CD4-positive, alpha-beta T cell treated with Interleukin-4 for 1 hour (primary cell): ENCODE data around the gene BSG.

Source experiments
- DNase-seq, 2 donors: peaks; one replicate each; pipeline ENCODE4 v3.0.0-alpha.2; 2020 to 2022

Gene BSG

DNA sequence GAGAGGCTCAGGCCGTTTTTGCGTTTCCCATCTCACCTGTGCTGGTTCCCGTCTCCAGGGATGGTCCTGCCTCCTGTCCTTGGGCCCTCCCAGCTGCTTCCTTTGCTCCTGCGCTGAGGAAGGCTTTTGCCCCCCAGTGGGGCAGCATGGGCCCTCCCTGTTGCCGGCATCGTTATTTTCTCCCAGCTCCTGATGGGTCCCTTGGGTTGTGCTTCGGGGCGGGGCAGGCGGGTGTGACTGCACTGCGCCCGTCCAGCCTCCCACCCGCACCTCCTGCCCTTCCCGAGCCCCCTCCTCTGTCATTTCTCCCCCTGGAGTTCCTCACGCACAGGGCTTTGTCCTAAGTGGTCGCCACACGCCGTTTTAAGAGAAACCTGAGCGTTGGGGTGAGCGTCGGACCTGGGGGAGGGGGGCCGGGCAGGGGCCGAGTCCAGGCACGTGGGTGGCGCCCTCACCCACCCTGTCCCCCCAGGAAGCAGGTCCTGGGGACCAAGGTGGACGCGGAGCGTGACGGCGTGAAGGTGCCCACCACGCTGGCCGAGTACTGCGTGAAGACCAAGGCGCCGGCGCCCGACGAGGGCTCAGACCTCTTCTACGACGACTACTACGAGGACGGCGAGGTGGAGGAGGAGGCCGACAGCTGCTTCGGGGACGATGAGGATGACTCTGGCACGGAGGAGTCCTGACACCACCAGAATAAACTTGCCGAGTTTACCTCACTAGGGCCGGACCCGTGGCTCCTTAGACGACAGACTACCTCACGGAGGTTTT, 31.3 kb upstream of the BSG start:
- DNase-seq = no peak

DNA sequence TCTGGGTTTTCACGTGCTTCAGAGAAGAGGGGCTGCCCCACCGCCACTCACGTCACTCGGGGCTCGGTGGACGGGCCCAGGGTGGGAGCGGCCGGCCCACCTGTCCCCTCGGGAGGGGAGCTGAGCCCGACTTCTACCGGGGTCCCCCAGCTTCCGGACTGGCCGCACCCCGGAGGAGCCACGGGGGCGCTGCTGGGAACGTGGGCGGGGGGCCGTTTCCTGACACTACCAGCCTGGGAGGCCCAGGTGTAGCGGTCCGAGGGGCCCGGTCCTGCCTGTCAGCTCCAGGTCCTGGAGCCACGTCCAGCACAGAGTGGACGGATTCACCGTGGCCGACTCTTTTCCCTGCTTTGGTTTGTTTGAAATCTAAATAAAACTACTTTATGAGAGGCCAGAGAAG, 30.7 kb upstream of the BSG start:
- no peak for DNase-seq

DNA sequence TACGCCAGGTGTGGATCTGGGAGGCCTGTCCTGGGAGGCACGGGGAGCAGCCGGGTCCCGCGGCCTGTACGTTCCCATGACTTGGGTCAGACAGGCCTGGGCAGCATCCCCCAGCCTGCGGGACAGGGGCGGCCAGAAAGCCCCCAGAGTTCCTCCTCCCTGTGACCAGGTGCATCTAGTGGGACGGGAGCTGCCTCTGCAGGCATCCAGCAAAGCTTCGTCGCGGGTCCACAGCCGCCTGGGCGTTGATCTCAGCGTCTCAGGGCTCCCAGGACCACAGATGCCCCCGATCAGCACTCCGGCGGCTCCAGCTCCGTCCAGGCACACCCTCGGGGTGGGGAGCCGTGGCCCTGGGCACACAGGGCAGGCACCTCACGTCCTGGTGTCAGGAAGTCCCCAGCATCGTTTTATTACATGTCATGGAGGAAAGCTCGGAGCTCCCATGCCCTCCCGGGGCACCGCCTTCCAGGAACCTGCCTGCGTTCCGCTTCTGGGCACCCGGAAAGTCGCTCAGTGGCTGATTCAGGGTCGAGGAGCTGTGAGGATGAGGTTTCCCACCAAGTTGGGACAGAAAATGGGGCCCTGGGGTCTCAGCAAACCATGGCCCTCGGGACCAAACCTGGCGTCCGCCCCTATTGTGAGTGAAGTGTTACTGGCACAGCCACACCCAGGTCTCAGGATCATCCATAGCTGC, 30.1 kb upstream of the BSG start:
- DNase-seq = no peak

DNA sequence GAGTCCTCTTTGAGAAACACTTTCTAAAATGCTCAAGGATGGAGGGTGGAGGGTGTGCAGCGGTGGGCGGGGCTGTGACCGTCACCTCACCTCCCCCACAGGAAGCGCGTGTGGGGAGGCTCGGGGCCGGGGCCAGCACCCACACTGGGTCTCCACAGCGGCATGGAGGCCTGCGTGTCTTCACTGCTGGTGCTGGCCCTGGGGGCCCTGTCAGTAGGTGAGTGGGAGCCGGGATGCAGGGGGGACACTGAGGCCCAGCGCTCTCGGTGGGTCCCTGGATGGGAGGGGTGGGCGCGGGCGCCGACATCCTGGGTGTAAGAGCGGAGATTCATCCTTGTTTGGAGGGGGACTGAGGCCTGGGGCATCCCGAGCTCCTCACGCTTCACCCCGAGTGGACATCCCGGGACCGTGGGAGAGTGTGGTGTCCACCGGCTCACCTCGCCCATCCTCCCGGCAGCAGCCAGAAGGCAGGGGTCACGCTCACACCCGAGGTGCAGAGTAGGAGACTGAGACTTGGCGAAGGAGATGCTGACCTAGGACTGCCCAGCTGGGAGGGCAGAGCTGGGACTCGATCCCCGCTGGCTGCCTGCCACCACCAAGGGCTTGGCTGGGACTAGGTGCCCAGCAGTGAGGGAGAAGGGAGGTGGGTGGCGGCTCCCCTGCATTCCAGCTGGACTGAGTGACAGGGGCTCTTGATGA, 28.3 kb upstream of the BSG start, which contains the start of gene GZMM:
Gene GZMM (plus strand): TSS at position 144 of the 699 bp plus-strand sequence. CDS start 19 bp downstream, at position 163.
- peak; percentile 87 to 91 for DNase-seq

DNA sequence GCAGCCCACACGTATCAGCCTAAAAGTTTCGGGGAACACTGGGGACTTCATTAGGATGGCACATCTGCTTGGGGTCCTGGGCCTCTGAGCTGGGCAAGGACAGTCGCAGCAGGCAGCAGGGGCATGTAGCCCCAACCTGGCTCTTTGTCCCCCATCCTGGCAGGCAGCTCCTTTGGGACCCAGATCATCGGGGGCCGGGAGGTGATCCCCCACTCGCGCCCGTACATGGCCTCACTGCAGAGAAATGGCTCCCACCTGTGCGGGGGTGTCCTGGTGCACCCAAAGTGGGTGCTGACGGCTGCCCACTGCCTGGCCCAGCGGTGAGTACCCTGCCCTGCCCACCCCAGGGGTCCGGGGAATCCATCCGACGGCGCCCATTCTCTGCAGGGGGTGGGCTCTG, 25.3 kb upstream of the BSG start:
- no peak for DNase-seq

DNA sequence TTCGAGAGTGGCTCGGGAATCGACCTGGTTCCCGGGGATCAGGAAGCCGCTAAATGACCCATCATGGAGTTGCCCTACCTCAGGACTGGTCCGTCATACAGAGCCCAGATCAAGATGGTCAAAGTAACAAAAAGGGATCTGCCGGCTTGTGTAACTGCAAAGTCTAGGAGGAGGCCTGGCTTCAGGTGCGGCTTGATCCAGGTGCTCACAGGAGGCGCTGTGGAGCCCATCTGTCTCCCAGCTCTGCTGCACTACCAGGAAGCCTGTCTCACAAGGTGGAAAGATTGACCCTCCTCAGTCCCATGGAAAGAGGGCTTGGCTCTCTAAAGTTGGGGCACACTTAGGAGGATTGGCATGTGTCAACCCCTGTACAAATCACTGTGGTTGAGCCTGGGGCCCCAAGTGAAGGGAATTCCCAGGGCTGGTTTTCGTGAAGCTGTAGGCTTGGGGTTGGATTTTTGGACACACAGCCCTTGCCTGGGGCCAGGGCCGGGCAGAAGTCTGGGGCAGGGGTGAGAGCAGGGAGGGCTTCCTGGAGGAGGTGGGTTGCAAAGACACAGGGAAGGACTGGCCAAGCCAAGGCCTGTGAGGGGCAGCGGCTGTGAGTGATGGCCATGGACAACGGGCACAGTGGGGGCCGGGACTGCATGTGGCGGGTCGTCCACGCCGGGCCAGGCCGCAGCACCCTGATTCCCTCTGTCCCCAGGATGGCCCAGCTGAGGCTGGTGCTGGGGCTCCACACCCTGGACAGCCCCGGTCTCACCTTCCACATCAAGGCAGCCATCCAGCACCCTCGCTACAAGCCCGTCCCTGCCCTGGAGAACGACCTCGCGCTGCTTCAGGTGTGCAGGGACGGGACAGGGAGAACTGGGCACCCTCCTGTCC, 24.3 kb upstream of the BSG start:
- no peak for DNase-seq

DNA sequence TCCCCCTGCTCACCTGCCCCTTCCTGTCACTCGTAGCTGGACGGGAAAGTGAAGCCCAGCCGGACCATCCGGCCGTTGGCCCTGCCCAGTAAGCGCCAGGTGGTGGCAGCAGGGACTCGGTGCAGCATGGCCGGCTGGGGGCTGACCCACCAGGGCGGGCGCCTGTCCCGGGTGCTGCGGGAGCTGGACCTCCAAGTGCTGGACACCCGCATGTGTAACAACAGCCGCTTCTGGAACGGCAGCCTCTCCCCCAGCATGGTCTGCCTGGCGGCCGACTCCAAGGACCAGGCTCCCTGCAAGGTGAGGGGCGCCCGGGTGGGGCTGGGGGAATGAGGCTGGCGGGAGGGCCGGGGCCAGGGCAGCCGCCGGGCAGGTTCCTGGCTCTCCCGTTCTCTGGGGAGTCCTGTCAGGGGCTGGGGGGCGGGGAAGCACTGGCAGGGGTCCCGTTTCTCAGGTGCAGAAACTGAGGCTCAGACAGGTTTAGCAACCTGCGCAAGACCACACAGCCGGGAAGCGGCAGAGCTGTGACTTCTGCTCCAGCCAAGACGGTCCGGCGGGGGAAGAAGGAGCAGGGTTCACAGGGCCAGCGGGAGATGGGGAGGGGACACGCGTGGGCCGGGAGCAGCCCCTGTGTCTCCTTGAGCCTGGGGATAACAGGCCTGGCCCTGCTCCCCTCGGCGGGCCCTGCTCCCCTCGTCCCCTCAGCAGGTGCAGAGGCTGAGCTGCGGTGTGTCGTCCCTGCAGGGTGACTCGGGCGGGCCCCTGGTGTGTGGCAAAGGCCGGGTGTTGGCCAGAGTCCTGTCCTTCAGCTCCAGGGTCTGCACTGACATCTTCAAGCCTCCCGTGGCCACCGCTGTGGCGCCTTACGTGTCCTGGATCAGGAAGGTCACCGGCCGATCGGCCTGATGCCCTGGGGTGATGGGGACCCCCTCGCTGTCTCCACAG, 23.2 kb upstream of the BSG start:
- DNase-seq = no peak

DNA sequence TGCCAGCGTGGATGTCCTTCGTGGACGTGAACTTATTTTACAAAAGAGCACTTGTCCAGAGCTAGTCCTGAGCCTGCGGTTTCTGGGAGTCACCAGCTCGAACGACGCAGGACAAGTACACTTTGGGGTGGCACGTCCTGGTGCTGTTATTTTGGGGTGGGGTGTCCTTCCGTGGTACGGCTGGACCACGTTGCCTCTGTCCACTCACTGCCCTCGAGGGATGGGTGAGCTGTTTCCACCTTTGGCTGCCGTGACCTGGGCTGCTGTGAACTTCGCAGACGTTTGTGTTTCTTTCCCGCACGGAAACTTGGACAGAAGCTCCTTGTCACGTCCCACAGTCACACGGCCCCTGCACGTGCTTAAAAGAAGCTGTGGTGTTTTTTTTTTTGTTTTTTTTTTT, 17.6 kb upstream of the BSG start:
- no peak for DNase-seq

DNA sequence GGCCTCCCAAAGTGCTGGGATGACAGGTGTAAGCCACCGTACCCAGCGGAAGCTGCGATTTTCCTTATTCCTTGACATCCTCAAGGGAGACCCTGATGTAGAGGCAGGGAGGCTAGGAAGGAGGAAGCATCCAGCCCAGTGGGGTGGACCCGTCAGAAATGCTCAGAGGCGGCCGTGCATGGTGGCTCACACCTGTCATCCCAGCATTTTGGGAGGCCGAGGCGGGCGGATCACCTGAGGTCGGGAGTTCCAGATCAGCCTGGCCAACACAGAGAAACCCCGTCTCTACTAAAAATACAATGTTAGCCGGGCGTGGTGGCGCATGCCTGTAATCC, 17.0 kb upstream of the BSG start:
- DNase-seq = no peak

DNA sequence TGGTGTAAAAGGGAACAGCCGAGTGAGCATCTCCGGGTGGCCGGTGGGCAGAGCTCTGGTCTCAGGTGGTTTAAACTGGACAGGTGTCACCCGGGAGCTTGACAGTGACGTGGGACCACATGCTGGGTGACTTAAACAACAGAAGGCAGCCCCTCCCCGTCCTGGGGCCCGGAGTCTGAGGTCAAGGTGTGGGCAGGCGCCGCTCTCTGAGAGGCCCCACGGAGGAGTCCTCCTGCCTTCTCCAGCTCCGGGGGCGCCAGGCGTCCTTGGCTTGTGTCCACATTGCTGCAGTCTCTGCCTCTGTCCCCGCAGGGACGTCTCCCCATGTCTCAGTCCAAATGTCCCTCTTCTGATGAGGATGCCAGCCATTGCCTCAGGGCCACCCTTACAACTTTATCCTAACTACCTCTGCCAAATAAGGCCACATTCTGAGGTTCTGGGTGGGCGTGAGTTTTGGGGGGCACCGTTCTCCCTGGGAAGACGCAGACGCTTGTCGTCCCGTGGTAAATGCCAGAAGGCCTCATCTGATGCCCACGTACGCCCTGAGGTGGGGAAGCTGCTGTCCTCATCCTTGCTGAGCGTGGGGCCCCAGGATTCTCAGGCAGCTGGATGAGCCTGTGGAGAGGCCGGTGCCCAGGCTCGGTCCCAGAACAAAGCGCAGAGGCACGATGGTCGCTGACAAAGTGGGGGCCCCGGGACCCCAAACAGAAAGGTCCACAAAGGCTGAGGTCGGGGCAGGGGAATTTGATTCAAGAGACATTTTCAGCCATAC, 15.6 kb upstream of the BSG start:
- no peak for DNase-seq

DNA sequence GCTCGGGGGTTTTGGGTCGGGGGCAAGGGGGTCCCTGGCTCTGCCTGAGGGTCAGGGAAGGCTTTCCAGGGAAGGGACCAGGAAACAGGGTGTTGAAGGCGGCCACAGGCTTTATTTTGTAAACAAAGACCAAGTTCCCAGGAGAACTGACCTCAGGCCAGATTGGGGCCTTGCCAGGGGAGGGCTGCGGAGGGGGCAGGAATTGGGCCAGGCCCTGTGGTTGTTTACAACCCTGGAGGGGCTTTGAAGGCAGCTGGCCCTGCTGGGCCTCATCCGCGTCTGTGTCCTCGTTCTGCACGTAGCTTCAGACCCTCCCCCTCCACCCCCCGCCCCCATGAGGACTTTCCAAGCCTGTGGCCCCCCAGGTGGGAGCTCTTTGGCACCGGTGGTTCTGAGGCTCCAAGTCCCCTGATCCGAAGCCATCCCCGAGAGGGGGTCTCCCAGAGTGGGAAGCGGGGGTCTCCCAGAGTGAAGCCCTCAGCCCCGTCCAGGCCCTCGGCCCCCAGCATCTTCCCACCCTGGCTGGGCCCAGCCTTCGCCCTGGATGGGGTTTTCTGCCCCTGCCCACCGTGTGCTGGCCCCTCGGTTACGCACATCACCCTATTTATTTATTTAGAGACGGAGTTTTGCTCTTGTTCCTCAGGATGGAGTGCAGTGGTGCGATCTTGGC, 13.5 kb upstream of the BSG start:
- no peak for DNase-seq

DNA sequence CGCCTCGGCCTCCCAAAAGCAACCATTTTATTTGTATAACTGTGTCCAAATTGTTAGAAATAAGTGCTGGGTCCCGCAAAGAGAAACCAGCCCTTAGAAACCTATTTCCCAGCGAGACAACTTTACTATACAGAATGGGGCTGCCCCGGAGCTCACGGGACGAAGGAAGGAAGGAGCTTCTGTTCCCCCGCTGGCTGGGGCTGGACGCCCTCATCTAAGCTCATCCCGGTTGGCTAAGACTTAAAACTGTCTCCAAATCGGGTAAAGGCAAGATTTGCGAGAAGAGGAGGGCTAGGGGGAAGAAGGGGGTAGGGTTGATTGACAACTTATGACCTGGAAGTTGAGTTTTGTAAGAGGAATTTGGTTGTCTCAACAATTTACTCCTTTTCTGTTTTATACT, 12.3 kb upstream of the BSG start:
- no peak for DNase-seq

DNA sequence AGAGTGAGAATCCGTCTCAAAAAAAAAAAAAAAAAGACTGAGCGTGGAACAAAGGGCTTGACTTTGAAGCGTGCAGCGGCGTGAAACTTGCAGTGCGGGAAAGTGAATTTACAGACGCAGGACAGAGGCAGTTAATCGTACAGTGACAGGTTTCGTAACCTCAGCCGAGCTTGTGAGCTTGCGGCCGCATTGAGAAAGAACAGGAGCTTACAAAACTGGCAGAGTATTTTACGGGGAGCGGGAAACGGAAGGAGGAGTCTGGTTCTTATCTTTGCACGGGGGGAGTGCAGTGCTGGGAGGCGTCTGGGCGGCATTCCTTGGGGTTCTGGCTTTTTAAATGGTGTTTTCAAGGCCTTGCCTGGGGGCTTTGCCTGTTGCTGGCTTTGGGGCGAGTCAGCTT, 6.0 kb upstream of the BSG start:
- peak in 1 of 2 donors; percentile 44 for DNase-seq

DNA sequence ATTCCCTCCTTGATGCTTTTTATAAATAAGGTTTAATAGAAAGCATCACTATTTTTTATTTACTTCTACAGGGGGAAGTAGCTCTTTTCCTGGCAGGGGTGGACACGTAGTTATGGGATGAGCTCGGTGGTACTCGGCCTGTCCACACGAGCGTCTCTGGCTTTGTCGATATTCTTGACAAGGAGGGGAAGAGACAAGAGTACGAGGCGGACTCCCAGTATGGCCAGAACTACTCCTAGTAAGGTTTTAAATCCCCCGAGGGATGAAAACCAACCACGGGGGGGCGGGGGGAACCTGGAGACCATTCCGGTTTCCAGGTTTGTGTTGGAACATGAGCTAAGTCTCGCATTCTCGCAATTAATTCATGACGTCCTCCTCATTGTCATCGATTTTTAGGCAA, 5.6 kb upstream of the BSG start:
- no peak for DNase-seq

DNA sequence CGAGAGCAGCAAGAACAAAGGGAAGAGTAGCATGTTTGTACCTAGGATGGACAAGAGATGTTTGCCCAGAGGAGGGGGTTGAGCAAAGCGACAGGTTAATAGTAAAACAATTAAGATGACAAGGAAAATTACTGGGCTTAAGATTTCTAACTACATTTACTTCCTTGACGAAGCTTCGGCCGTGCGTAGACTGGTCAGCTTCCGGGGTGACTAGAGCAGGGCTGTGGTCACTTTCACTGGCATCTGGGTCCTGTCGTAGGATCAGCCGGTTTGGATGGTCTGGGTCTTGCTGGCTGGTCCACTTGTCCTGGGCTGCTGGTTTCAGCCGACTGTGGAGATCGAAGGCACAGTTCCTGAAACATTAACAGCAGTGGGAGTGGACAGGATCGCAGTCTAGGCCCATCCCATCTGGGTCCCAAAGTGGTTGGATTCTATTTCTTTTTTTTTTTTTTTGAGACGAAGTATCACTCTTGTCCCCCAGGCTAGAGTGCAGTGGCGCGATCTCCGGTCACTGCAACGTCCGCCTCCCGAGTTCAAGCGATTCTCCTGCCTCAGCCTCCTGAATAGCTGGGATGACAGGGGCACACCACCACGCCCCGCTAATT, 5.0 kb upstream of the BSG start:
- DNase-seq = no peak

DNA sequence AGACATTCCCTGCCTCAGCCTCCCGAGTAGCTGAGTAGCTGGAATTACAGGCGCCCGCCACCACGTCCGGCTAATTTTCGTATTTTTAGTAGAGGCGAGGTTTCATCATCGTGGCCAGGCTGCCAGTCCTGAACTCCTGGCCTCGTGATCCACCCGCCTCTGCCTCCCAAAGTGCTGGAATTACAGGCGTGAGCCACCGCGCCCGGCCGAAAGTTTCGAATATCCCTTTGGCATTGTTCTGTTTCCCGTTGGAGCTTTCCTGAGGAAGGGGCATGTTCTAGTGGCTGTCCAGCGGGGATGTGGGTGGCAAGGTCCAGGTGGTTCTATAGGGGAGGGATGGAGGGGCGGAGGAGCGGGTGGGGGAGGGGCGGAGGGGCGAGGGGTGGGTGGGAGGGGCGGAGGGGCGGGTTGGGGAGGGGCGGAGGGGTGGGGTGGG, 2.1 kb upstream of the BSG start:
- DNase-seq = no peak

DNA sequence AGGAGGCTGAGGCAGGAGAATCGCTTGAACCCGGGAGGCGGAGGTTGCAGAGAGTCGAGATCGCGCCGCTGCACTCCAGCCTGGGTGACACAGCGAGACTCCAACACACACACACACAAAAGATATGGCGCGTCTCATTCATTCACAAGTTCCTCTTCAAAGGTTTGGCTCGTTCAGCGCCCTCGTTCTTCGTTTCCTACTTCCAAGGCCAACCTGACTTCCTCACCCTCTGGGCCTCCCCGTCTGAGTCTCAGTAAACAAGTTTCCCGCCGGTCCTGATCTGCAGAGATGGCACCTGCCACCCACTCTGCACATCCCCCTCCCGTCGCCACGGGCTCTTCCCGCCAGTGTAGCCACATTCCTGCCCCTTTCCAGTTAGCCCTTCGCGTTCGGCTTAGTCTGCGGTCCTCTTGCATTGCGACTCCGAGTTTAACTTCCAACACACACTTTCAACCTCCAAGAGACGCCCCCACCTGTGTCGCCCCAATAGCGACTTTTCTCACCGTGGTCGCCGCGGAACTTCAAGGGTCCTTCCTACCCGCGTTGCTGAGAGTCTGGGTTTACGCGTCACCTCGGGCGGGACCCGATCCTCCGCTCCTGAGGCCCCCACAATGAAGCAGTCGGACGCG, 1.3 kb upstream of the BSG start:
- DNase-seq = peak; percentile 56 to 61

DNA sequence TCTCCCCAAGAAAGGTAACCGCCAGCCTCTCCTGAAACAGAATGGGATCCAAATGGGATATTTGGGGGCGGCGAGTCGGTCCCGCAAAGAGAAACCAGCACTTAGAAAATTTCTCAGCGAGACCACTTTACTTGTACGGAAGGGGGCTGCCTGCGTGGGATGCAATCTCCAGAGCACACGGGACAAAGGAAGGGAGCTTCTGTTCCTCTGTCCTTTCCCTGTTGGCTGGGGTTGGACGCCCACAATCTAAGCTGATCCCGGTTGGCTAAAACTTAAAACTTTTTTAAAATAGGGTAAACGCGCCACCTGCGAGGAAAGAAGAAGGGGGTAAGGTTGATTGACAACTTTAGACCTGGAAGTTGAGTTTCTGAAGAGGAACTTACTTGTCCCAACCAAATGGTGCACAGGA, 826 bp upstream of the BSG start:
- no peak for DNase-seq

DNA sequence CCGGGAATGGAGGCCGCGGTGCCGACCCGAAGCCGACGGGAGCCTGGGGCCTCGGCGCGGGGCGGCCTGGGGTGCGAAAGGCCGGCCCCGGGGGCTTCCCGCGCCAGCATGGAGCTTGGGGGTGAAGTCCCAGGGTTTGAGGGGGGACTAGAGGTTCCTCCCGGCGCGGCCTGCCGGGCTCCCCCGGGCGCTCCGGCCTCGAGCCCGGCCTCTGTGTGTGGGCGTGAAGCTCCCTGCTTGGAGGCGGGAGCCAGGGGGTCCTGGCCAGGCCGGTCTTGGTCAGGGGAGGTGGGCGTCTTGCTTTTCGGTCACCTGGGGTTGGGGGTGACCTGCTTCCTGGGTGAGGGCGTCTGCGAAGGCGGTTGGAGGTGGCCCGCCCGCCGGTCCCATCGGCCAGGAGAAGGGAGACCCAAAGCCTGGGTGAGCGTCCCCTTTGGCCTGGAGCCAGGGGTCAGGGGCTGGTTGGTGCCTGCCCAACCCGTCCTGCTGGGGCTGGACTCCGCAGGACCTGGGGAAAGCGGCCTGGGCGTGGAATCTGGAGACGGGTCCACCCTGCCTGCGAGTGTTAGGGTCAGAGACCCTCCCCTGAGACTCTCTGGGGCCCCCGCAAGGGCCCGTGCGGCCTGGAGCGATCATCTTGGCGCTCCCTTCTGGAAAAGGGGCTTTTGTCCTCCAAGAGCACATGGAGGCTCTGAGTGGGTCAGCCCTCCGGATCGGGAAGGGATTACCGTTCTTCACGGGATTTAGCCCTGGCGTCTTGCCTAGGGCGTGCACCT, 535 bp downstream of the BSG start:
- no peak for DNase-seq
